HG02840 (cell line): ENCODE data around the gene CERS6.

Experiments used
- ATAC-seq: cut with Tn5 transposase; IDR thresholded peaks from one replicate; pipeline ENCODE4 v1.9.1; 2021; ENCODE audit warnings: mild to moderate bottlenecking, moderate library complexity, moderate number of reproducible peaks; ENCODE audit not compliant: unreplicated experiment, low FRiP score

The CERS6 gene

DNA sequence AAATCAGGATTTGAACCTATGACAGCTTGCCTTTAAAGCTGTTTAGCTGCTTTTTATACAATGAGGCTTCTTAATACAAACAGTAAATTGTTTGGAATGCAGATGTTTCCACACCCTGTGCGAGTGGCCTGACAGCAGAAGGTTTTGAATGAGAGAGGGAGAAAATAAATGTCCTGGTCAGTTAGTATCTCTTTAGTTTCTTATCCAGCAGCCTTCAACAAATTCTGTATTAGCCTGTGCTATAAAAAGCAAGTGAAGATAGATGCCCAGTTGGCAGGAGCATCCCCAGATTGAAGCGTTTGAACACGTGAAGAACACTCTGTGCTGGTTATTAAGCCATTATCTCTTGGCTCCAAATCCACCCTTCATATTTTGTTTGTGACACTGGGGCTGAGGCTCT, 70.6 kb downstream of the CERS6 start:
- no peak for ATAC-seq

DNA sequence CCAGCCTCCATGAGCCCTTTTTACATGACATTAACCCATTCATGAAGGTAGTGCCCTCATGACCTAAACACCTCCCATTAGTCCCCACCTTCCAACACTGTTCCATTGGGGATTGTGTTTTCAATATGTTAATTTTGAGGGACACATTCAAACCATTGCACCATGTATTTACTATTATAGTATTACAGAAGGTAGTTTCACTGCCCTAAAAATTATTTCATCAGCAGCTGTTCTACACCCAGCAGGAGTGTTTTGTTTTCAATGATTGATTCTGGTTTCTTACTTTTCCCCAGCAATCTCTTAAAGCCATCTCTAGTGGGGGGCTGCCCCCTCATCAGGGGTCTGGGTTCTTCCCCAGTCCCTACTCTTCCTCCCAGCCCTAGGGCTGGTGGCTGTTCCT, 71.9 kb downstream of the CERS6 start:
- ATAC-seq: no peak

DNA sequence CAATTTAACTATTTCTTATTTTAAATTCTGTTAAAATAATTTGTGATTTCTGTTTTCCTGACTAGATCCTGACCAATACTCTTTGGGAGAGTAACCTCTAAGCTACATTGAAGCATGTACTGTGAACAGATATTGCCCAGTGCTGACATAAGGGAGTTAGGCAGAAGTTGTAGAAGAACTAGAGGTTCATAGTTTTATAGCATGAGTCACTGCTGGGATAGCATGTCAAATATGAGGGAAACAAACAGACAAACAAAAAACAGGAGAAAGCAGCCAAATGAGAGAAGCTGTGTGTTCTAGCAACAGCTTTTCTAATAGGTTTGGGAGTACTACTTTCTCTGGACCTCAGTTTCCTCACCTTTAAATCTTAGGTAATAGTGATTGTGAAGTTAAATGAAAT, 72.4 kb downstream of the CERS6 start:
- no peak for ATAC-seq

DNA sequence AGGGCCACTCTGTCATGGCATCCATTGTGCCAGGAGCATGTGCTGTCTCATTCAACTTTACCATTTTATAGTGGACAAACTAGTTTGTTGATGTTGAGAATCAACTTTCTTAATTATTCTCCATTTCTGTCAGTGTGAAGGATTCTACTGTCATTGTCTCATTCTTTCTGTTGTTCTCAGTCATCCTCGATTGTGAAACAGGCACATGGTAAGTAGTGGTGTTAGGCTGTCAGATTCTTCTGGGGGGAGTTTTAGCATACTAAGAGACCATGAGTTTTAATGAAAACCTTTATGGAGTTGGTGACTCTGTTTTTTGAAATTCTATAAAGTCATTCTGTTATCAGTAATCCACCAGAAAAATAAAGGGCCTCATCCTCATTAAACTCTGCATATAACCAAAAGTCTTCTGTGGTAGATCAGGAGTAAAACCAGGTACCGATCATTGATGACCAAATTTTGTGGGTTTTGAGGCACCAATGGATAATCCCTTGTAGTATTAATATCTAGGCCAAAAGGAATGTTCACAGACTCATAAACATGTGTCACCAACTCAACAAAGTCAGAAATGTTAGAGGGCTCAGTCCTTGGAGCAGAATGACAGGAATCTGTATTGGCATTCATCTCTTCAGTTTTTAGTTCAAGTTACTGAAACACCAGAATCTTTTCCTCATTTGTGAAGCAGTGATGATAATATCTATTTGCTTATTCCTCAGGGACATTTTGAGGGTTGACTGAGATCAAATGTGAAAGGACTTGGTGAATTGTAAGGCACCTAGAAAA, 73.2 kb downstream of the CERS6 start:
- no peak for ATAC-seq

DNA sequence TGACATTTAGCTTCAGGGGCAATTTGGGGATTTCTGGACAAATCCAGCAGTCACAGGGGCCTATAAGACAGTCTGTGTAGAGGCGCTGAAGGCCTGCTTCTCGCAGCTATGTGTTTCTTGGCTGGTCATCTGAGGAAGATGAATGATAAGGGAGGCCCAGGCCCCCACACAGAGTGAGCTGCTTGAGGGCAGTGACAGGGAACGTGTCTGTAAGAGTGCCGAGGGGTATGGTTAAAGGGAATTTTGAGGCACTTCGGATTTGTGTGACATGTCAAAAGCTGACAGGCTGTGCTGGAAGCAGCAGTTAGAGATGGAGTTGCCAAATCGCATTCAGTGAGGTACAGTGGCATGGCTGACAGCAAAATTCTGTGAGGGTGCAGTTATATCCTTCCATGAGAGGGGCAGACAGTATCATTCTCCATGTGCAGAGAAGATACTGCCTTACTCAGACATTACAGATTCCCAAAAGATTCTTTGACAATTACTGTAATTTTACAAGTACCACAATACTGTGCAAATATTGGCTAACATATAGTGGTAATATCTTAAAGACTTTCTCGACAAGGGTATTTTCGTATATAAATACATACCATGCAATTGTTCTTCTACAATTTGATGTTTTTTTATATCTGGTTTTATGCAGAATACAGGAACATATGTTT, 74.0 kb downstream of the CERS6 start:
- ATAC-seq: no peak

DNA sequence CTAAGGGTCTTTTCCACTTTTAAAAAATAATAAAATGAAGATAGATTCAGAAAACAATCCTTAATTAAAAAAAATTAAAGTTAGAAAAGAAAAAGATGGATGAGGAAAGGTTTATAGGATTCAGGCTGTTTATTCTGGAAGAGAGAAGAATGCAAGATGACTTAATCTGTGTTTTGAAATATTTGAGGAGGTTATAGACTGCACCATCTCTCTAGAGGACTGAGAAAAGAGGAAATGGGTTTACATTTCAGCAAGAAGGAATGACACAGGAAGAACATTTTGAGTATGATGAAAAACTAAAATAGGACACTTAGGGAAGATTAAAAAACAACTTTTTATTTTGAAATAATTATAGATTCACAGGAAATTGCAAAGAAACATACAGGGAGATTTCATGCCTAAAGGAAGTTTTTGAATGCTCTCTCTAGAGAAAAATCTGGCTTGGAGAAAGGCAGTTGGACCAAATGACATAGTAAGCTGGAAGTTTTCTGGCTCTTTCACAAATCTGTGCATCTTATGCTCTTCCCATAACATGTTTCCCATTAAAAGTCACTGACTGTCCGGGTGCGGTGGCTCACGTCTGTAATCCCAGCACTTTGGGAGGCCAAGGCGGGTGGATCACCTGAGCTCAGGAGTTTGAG, 75.0 kb downstream of the CERS6 start:
- ATAC-seq: no peak

DNA sequence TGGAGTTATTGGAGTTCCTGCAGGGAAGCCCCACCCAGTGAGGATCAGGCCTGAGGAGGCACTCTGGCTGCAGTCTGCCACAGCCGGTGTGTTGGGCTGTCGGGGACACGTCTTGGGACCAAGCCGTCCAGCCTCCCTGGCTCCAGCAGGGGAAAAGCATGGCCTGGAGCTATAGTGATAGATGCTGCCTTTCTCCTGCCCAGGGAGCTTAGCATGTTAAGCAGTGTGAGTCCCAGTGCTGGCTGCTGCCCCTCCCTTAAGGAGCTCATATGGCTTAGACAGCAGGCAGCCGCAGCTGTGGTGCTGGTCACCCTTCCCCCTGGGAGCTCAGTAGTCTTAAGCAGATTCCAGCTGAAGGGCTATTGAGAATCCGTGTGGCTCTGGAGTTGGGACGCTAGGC, 78.9 kb downstream of the CERS6 start:
- no peak for ATAC-seq

DNA sequence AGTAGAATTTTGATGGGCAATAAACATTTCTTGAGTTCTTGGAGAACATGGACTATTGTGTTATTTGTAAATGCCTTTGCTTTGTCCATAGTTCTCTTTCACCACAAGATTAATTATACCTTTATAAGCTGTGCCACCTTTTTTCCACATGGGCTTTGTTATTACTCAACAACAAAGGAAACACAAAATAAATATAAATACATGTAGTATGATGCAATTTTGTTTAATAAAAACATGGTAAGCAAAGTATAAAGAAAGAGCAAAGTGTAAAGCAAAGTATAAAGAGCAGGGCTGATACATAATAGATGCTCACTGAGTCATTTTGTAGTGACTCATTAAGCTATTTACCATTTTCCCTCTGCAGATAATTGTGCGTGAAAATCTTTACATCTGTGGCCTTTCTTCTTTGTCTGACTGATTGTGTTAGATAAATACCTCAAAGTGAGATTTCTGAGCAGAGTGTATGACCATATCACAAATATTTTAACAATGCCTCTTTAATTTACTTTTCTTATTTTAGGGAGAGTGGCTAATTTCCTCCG, 80.9 kb downstream of the CERS6 start:
- no peak for ATAC-seq

- no peak for ATAC-seq
These were observed 82.1 kb downstream of the CERS6 start for GRCh38 chr2:168538133-168538532.

DNA sequence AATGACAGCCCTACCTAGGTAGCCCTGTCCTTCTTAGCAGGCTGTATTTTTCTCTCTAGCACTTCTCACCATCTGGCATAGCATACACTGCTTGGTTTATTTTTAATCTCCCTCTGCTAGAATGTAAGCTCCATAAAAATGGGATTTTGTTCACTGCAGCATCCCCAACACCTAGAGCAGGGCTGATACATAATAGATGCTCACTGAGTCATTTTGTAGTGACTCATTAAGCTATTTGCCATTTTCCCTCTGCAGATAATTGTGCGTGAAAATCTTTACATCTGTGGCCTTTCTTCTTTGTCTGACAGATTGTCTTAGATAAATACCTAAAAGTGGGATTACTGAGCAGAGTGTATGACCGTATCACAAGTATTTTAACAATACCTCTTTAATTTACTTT, 82.5 kb downstream of the CERS6 start:
- ATAC-seq: no peak

- no peak for ATAC-seq
These were observed 83.9 kb downstream of the CERS6 start for GRCh38 chr2:168539945-168540344.

DNA sequence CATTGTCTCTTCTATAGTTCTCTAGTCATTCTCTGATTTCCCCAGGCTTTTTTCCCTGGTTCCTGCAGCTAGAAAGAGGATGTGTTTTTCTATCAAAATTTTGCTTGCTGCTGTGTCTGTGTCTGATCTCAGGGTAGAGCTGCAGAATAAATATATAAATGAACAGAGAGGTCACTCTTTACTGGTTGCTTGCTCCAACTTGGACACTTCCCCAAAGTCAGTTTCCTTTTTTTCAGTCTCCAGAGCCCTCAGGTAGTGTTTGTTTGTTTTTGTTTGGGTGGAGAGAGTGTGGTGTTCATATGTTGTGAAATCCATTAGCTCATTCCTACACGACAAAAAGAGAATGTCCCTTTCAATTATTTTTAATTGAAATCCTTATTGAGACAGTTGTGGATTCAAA, 85.8 kb downstream of the CERS6 start:
- no peak for ATAC-seq

DNA sequence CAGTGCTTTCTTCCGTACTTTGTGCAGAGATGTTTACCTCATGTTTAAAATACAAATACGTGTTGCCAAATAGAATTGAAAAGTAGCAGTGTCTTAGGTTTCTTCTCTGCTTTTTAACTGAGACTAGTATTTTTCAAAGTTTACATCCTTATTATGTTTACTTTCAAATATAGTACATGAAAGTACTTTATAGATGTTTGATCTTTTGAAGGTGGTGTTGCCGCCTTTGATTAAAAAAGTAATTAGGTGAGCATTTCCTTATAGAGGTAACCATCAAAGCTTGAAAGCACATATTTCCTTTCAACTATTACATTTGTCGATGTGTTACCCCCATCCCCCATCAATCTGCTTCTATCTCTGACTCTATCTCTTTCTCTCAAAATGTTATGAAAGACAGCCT, 87.0 kb downstream of the CERS6 start:
- no peak for ATAC-seq

DNA sequence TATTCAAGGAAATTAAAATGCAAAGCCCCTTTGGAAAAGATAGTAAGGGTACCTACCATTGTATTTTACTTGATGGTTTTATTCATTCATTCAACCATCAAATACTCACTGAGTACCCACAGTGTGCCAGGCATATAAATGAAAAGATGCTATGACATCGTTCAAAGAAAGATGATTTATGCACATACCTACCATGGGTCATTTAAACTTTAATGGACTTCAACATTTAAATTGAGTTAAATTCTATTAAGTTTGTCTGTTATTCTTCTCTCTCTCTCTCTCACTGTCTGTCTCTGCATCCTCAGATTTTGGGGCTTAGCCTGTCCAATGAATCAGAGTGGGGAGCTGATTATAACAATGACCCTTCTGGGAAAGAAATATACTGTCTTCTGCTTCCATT, 87.9 kb downstream of the CERS6 start:
- ATAC-seq: no peak

- no peak for ATAC-seq
These were observed 89.5 kb downstream of the CERS6 start for GRCh38 chr2:168545439-168546082.

DNA sequence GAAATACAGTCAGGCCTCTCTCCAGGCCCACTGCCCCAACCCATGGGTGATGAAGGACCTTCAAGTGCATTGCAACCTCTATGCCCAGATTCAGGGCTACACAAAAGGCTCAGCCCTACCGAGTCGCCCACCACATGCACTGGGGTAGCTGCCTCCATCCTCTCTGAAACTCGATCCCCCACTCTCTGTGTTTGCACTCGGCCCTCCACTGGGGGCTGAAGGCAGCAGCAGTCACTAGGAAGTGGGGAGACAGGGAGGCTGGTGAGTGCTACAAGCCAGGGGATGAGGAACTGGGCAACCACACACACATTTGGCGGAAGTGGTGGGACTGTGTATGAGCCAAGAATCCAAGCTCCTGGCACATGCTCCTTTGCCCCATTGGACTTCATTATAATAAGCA, 94.6 kb downstream of the CERS6 start:
- no peak for ATAC-seq

DNA sequence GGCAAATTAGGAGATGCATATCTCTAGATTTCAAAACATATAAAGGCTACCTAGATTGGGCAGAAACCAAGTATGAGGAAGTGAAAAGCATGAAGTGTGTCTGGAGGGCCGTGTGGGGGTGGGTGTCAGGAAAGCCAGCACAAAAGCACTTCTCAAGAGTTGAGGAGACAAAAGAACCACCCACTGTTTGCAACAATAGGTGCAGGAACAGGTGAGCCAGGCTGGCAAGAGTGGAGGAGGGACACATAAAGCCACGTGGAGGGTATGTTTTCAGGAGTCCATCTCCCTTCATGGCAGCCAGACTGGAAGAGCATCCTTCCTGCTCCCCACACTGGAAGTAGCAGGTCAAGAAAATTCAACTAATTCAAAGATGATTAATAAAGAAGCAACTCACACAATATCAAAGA, 96.4 kb downstream of the CERS6 start:
- ATAC-seq: peak; percentile 83

GRCh38 chr2:168555283-168555682, 99.2 kb downstream of the CERS6 start:
- no peak for ATAC-seq

DNA sequence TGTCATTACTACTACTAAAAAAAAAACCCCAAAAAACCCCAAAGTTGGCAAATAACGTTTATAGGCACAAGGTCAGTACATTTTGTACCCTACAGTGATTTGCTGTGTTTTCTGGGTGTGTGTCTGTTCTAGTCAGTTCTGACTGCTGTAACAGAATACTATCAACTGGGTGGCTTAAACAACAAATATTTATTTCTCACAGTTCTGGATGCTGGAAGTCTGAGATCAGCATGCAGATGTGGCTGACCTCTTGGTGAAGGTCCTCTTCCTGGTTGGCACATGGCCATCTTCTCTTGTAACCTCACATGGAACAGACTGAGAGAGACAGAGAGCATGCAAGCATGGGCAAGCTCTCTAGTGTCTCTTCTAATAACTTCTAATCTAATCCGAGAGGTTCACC, 103.1 kb downstream of the CERS6 start:
- ATAC-seq: no peak

DNA sequence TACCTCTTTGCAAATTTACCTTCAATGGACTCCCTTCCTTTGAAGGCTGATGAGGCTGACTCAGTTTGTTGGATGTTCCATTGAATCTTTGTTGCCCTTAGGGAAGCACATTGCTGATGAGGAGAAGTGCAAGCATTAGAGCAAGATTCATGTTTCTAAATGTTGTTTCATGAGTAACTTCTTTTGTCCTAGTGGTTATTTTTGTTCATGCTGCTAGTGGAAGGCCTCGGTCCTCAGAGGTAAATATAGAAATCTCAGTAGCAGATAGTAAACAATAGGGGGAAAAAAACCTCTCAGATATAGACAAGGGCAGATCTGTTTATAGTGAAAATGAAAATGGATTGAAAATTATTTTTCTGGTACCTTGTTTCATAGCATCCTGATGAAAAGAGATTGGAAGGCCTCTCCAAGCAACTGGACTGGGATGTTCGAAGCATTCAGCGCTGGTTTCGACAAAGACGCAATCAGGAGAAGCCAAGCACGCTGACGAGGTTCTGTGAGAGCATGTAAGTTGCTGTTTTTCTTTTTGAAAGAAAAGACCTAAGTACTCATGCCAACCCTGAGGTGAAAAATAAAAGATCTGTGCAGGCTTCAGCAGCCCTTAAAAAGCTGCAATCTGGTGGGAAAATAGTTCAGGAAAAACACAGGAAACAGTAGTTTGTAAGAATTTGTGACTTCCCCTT, 104.9 kb downstream of the CERS6 start:
- no peak for ATAC-seq
